HG03378 (cell line): ENCODE results near the gene FRYL.
"Not testable (repeated sequence)": the region's sequence is repeated elsewhere in the genome, so short reads cannot be mapped to it uniquely, and the experiment has no call there.

ENCODE experiments used
- ATAC-seq: cut with Tn5 transposase; IDR thresholded peaks from one replicate; pipeline ENCODE4 v1.9.1; 2021; ENCODE audit warnings: mild to moderate bottlenecking, moderate library complexity; ENCODE audit not compliant: unreplicated experiment

FRYL gene

DNA sequence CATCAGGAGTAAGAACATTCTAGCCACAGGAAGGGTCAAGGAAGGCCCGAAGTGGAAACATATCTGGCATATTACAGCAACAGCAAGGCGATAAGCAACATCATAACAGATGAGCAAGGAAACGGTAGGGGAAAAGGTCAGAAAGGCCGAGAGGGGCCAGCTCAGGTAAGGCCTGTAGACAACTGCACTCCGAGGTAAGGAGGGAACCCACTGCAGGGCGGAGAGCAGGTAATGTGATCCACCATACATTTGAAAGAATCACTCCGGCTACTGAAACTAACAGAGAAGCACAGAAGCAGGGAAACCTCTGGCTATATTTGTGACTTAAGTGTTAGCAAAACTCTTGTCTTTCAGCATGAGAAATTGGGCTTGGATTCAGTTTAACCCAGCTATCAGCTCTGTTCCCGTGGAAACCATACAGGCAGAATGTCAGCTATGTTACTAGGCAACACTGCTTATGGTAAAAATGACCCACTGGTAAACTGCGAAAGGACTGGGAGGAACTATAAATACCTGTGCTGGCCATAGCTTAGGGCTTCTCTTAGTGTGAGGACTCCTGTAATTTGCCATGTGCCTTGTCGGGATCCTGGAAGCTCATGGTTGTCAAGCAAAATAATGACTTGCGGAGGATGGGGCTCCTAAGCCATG is 31.0 kb downstream of the FRYL start:
- ATAC-seq: no peak

- no peak for ATAC-seq
Observed at GRCh38 chr4:48746608-48747362, 33.3 kb downstream of the FRYL start.

- not testable (repeated sequence) for ATAC-seq
Observed at GRCh38 chr4:48745223-48745622, 34.9 kb downstream of the FRYL start.

GRCh38 chr4:48742412-48742811 is 37.7 kb downstream of the FRYL start:
- ATAC-seq: peak; percentile 55

DNA sequence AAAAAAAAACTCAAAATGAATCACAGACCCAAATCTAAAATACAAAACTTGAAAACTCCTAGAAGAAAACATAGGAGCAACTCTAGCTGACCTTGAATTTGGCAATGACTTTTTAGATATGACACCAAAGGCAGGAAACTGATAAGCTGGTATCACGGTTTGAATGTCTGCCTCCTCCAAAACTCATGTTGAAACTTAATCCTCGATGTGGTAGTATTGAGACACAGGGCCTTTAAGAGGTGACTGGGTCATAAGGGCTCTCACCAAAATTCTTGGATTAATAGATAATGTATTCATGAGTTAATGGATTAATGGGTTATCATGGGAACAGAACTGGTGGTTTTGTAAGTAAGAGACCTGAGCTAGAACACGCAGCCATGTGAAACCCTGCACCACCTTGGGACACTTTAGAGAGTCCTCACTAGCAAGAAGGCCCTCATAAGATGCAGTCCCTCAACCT is 40.5 kb downstream of the FRYL start:
- ATAC-seq: peak; percentile 73

- ATAC-seq: no peak
Observed at GRCh38 chr4:48738856-48739255, 41.2 kb downstream of the FRYL start.

GRCh38 chr4:48728906-48729496 is 51.1 kb downstream of the FRYL start:
- ATAC-seq: not testable (repeated sequence)

DNA sequence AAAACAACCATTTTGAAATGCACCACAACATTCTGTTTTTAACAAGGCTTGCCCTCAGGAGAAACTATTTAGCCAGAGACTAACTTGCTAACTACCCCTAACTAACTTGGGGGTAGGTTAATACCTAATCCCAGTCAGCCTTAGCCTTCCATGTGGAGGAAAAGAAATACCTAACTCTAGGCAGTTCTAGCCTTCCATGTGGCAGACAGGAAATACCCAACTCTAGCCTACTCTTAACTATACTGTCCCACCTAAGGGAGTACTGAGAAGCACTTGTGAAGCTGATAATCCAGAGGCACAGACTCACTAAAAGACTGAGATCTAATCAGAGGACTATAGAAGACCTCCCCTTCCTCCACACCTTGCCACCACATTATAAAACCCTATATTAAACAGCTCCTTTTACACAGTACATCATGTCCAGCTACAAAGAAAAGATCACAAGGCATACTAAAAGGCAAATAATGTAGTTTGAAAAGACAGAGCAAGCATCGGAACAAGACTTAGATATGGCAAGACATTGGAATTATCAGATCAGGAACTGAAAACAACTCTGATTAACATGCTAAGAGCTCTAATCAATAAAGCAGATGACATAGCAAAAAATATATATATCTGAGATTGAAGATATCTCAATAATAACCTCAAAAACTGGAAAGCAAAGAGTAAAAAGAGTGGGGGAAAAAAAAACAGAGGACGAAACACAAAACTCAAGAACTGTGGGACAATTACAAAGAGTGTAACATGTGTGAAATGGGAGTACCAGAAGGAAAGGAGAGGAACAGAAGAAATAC is 52.2 kb downstream of the FRYL start:
- ATAC-seq: peak; percentile 50

- no peak for ATAC-seq
Observed at GRCh38 chr4:48725414-48725813, 54.7 kb downstream of the FRYL start.

- no peak for ATAC-seq
Observed at GRCh38 chr4:48722509-48723446, 57.3 kb downstream of the FRYL start.

DNA sequence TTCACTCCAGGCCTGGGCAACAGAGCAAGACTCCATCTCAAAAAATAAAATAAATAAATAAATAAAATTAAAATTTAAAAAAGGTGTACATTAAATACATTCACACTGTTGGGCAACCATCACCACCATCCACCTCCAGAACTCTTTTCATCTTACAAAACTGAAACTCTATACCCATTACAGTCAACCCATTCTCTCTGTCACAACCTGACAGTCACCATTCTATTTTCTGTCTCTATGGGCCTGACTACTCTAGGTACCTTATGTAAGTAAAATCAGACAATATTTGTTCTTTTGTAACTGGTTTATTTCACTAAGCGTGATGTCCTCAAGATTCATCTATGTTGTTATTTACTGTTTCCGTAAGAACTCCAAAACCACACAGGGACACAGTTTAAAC is 59.6 kb downstream of the FRYL start:
- no peak for ATAC-seq

DNA sequence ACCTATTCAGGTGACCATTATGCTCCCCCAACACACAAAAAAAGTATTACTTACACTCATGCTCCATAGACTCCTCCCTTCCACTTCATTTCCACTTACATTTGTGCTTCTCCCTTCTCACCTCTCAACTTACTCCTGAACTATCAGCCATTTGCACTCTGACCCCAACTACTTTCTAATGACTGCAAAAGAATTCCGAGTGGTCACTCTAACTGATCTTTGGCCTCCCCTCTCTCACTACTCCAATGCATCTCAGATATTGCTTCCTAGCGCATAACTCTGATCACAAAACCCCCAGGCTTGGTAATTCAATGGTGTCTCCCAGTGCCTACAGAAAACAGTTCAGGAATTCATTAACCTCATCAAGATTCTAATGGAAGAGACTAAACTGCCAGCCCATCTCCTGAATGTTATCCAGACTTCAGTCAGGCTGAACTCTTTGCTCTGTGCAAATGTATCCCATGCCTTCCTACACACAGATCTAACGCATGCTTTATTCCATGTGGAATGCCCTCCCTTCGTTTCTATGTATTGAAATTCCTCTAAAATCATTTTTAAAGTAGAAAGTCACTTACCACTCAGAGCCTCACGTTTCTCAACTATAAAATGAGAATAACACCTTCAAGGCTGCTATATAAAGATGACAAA is 61.1 kb downstream of the FRYL start:
- ATAC-seq: no peak

DNA sequence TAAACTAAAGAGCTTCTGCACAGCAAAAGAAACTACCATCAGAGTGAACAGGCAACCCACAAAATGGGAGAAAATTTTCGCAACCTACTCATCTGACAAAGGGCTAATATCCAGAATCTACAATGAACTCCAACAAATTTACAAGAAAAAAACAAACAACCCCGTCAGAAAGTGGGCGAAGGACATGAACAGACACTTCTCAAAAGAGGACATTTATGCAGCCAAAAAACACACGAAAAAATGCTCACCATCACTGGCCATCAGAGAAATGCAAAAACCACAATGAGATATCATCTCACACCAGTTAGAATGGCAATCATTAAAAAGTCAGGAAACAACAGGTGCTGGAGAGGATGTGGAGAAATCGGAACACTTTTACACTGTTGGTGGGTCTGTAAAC is 63.8 kb downstream of the FRYL start:
- not testable (repeated sequence) for ATAC-seq

- no peak for ATAC-seq
Observed at GRCh38 chr4:48710446-48711209, 69.5 kb downstream of the FRYL start.

- ATAC-seq: no peak
Observed at GRCh38 chr4:48709901-48710300, 70.2 kb downstream of the FRYL start.

GRCh38 chr4:48708610-48709009 is 71.5 kb downstream of the FRYL start:
- ATAC-seq: no peak

DNA sequence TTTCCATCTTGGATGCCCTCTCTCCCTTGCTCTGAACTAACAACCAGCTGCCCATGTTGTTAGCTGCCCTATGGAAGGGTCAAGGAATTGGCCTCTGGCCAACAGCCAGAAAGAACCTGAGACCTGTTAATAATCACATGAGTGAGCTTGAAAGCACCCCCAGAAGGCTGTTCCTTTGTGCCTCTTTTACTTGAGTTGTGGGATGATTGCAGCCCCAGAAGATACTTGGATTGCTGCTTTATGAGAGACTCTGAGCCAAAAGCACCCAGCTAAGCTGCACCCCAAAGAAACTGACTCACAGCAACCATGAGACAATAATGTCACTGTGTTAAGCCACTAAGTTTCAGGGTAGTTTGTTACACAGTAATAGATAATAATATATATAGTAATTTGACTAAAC is 73.3 kb downstream of the FRYL start:
- peak; percentile 68 for ATAC-seq

DNA sequence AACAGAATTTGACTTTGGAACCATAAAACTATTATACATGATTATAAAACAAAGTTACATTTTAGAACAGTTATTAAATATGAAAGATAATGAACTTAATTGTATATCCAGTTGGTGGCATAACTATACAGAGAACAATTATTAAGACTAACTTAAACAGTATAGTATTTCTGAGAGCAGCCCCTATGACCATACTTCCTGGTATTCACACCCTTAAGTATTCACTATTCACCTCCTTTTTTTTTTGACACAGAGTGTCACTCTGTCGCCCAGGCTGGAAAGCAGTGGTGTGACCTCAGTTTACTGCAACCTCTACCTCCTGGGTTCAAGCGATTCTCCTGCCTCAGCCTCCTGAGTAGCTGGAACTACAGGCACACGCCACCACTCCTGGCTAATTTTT is 74.5 kb downstream of the FRYL start:
- ATAC-seq: no peak
